ENCODE measurements around the gene CDH23.

DNA sequence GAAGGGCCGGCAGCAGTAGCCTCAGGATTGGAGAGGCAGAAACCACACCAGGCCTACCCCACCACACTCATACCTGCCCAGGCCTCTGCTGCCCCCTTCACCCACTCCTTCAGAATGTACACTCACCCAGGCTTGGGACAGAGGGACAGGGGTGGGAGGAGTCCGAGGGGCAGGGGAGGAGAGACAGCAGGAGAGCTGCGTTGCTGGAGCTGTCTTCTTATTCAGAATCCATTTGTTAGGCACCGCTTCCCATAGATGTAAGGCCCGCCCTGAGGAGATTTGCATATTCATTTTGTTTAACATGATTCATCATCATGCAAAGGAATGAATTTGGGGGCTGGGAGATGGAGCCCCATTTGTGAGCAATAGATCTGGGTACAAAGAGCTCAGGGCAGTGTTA is 156.7 kb downstream of the CDH23 start:
- TF ChIP-seq CTCF (conservative IDR thresholded peaks at IDR 0.05 in 1 of 2, IDR thresholded peaks at IDR 0.05 in 1 of 2; ENCODE audit: extremely low read depth in 1 of 2, insufficient read depth in 1 of 2, low read depth in 1 of 2, low read length in 2 of 2): no peak
- TF ChIP-seq EZH2 (IDR thresholded peaks at IDR 0.05; ENCODE audit: borderline replicate concordance, low read length): no peak
